GM18868 (cell line): ENCODE data around the gene DHTKD1.
"Not testable (repeated sequence)": the region's sequence is repeated elsewhere in the genome, so short reads cannot be mapped to it uniquely, and the experiment has no call there.

Experiments used
- ATAC-seq: cut with Tn5 transposase; IDR thresholded peaks from one replicate; pipeline ENCODE4 v1.9.1; 2021; ENCODE audit warnings: mild to moderate bottlenecking, moderate library complexity; ENCODE audit not compliant: unreplicated experiment

The DHTKD1 gene

DNA sequence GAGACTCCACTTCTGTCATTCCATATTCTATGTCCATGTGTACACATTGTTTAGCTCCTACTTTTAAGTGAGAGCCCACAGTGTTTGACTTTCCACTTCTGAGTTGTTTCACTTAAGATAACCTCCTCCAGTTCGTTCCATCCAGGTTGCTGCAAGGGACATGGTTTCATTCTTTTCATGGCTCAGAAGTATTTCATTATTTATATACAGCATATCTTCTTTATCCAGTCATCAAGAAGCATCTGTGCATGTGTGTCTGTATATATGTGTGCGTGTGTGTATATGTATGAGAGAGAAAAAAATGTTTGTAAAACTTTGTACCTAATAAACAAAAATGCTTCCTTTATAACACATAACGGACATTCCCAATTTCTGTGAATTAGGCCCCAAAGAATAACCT lies 66.9 kb downstream of the DHTKD1 start:
- no peak for ATAC-seq

DNA sequence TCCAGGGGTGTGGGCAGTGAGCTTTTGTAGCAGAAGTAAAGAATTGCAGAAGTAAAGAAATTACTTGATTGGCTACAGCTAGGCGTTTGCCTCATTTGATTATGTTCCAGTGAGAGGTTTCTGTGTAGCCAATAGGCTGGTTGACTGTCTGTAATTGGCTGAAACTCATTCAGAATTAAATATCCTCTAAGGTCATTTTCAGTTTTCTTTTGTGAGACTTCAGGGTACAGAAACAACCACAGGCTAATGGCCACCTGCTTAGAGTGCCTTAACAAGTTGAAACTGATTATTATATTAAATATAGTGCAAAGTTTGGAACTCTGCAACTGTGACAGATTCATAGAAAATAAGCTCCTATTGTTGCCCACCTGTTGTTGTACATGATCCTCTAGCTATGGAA lies 71.3 kb downstream of the DHTKD1 start:
- ATAC-seq: no peak

DNA sequence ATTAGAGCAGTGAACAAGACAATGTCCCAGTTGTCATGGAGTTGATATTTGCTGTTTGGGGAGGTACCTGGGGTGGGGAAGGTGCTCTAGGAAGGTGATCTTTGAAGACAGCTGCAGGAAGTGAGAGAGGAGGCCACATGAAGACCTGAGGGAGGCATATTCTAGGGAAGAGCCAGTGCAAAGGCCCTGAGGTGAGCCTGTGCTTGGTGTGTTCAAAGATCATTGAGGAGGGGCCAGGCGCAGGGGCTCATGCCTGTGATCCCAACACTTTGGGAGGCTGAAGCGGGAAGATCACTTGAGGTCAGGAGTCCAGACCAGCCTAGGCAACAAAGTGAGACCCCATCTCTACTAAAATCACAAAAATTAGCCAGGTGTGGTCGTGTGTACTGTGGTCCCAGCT lies 75.8 kb downstream of the DHTKD1 start:
- ATAC-seq: no peak

DNA sequence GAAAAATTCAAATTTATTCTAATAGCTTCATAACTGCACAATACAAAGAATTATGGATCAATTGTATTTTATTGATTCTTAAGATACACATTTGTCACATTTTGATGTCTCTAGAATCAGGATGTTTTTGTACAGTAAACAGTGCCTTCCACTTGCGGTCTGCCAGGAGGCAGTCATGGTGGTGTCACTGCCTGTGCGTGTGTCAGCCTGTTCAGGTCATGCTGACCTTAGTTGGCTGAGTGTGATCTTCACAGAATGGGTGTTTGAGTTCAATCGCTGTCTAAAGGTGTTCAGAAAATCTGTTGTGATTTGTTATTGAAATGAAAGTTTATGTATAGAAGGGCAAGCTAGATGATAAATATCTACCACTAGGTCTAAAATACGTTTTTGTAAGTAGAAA lies 81.4 kb downstream of the DHTKD1 start:
- no peak for ATAC-seq

DNA sequence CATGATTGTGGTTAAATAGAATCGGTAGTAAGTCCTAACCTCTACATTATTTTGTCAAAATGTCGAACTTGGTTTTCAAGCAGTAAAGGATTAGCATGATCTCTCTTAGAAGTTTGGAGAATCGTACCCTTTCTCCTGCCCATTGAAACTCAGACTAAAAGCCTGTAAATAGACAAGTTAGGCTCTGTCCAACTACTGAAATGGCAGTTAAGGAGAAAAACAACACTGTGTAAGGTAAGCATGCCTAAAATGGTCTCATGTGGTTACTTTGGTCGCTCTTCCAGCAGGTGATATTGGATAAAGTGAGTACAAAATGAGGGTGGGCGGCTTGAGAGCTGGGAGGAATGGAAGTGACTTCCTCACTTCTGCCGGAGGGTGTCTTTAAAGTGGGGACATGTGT lies 85.8 kb downstream of the DHTKD1 start:
- ATAC-seq: no peak

DNA sequence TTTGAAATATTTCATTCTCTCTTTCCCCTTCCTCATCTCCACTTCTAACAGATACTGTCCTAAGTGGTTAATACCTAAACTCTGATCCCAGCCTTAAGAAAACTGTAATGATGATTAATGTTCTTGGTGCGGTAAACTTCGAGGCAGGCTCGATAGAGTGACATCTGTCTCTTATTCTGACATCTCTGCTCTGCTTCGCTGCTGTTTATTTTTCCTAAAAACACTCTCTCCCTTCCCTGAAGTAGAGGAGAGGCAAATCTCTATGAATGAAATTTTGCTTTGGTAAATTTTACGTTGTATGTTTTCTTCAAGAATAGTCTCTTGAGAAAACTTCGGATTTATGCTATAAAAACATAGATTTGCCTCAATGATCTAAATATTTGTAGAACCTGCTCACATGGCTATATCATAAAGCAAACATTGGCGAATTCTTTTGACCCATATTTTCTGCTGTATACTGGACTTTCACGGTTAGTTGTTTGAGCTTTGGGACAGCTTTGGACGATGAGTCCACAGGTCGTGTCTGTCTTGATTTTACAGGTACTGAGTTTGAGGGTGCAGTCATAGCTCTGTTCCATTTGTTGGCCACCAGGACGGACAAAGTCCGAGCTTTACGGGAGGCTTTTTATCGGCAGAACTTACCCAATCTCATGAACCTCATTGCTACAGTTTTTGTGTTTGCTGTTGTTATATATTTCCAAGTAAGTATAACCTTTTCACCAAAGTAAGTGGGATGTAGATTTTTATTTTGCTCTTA lies 87.8 kb downstream of the DHTKD1 start:
- ATAC-seq: no peak

DNA sequence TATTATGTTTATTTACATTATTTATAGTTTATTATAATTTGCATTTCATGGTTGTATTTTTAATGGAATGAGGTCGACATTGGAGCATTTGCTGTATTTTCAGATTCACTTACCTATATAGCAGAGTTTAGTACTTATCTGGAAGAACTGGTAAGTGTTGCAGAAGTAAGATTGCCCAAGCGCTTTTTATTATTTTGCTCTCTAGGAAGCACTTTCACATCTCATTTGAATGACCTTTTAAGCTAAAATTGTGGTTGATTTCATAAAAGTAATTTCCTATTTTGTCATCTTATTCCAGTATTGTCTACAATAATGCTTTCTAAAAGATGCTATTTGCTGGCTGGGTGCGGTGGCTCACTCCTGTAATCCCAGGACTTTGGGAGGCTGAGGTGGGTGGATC lies 89.4 kb downstream of the DHTKD1 start:
- no peak for ATAC-seq

DNA sequence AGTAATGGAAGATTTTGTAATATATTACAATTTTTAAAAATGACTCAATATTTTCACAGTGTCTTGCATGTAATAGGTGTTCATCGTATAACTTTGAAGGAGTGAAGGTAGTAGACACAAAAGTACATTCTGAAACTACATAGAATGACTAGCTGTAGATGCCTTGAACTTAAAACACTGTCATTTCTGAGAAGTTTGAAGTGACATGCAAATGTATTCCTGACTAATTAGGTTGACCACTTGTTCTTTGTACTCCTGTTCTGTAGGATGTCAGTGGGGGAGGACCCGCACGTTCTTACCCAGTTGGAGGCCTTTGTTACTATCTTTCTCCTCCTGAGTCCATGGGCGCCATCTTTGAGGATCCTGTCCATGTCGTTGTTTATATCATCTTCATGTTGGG lies 91.9 kb downstream of the DHTKD1 start:
- ATAC-seq: no peak

DNA sequence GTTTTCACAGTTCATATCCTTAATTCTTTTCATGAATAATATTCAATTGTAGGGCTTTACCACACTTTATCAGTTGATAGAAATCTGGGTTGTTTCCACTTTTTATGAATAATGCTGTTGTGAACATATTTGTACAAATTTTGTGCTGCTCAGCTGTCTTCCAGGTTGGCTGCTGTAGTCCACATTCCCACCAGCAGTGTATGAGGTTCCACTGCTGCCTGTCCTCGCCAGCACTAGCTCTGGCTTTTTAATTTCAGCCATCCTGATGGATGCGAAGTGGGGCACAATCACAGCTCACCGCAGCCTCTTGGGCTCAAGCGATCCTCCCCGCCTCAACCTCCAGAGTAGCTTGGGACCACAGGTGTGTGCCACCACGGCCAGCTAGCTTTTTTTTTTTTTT lies 94.2 kb downstream of the DHTKD1 start:
- no peak for ATAC-seq

DNA sequence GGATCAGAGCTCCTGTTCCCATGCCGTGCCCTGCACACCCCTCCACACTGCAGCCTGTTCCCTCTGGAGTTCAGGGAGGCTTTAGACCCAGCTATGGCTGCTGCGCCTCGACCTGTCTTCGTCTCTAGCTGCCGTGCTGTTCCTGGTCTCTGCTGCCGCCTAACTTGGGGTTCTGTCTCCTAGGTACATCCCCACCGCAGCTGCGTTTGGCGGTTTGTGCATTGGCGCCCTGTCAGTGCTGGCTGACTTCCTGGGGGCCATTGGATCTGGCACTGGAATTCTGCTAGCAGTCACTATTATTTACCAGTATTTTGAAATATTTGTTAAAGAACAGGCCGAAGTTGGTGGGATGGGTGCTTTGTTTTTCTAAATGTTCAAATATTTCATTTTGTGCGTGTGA lies 95.3 kb downstream of the DHTKD1 start:
- ATAC-seq: no peak

DNA sequence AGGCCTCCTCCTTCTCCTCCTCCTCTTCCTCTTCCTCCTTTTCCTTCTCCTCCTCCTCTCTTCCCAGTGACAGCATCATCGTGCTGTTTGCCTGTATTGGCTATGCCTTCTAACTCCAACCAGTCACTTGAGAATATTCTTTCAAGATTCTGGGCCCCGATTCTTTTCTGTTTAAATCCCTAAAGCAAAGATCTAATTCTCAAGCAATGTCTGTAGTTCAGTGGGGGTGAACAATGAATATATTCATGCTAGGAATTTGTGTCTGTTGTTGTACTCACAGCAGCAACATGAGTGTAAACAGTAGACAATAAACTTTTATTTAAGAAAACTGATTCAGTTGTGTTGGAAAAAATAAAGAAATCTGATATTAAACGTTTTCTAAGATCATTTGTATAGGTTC lies 96.3 kb downstream of the DHTKD1 start:
- ATAC-seq: no peak

DNA sequence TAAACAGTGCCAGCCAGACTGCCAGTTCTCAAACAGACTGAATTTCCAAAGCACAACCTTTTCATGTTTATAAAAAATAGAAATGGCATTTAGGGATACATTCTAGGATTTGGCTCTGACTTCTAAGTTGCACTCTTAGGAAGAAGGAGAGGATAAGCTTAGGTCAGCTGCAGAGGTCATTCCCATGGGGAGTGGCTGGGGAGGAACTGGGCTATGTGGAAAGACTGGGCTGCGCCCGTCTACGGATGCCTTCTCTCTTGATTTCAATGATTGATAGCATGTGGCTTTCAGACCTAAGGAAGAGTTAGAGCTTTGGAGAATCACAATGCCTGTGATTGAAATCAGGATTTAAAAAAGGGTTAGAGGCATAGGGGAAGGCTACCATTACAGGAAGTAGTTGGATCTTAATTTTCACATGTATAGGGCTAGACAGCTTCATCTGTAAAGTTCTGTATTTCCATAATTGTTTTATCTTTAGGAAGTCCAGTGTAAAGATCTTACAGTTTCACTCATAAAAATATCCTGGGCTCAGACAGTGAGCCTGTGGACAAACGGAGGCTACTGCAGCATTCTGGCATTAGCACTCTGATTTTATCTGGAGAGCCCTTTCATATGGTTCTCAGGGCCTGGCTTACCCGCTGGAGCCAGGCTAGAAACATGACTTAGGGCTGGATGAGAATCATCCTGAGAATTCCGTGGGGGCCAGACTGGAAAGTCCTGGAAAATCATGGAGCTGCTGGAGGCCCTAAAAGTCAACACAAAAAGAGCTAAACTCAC lies 97.4 kb downstream of the DHTKD1 start:
- ATAC-seq: no peak

DNA sequence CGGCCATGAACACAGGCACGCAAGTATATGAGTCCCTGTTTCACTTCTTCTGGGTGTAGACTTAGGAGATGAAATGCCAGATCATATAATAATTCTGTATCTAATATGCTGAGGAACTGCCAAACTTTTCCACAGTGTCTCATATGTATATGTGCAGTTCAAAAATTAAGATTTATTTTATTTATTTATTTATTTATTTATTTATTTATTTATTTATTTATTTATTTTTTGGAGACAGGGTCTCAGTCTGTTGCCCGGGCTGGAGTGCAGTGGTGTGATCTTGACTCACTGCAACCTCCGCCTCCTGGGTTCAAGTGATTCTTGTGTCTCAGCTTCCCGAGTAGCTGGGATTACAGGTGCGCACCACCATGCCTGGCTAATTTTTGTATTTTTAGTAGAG lies 102.8 kb downstream of the DHTKD1 start:
- ATAC-seq: not testable (repeated sequence)
